ENCODE data around the gene PRRG1. TPM values are rescaled to one million over a fixed set of nuclear protein-coding genes. Genes with fewer than 3 reads are reported as not detected.

PRRG1 gene
- total RNA-seq, 1 experiment from 2014 or later = 8.6 TPM

- TF ChIP-seq SIN3A (IDR thresholded peaks at IDR 0.05; ENCODE audit: borderline replicate concordance, insufficient read depth, low read depth, low read length) = no peak
- TF ChIP-seq TCF7L2 (IDR thresholded peaks at IDR 0.05; ENCODE audit: low read depth, low read length) = no peak
- no peak for TF ChIP-seq REST (IDR thresholded peaks at IDR 0.05; ENCODE audit: insufficient read depth in 1 of 2, low read depth in 2 of 2, low read length in 1 of 2)
- TF ChIP-seq POLR2AphosphoS5 (IDR thresholded peaks at IDR 0.05; ENCODE audit: low read depth, low read length) = no peak
- TF ChIP-seq CTCF (IDR thresholded peaks at IDR 0.05) = no peak
Measured at GRCh38 chrX:37320541-37321203, 28.5 kb upstream of the PRRG1 start.

DNA sequence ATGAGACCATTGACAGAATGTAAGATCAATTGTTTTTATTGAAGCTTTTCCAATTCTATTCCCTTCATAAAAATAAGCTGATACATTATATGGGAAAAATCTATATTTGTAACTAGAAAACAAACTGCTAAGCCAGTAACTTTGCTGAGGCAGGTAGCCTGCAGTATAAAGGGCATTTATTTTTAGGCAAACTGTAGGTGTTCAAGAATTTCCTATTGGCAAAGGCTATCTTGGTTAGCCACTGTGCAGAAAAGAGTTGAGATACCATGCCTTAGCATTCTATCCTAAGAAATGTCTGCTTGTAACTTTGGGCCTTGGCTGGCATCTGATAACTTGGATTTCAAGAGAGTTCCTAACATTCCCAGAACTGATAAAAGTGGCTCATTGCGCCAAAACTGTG, 18.5 kb upstream of the PRRG1 start:
- H3K9me3 ChIP-seq (ENCODE audit: control insufficient read depth, insufficient read depth, low read depth, low read length) = no peaks in the 10 kb centered on the region
- TF ChIP-seq CTCF (IDR thresholded peaks at IDR 0.05) = no peak
- intact Hi-C loops (cut with micrococcal nuclease; ENCODE audit: unreplicated experiment) = no loop called here
- no peak for DNase-seq (ENCODE audit: low read depth, low spot score)
- ATAC-seq = no peak
- in situ Hi-C loops (cut with HindIII; ENCODE audit: low pct_unique_long_range_greater_than_20kb, low sequenced_read_pairs) = no loop called here
- H3K27ac ChIP-seq (ENCODE audit: low read length) = no peak overlapping the region
- CTCF ChIA-PET = no interaction called here
- no peaks in the 10 kb centered on the region for H3K4me1 ChIP-seq (ENCODE audit: control insufficient read depth, insufficient read depth, low read length)
- POLR2A ChIA-PET = no interaction called here
- H3K36me3 ChIP-seq (ENCODE audit: control insufficient read depth, insufficient read depth, low read length) = no peaks in the 10 kb centered on the region
- no peaks in the 10 kb centered on the region for H3K27me3 ChIP-seq (ENCODE audit: control insufficient read depth, insufficient read depth, low read length)
- H3K4me3 ChIP-seq (ENCODE audit: low read depth in 2 of 2, low read length in 2 of 2) = no peak overlapping the region
- no TSS peak for BruUV-seq (replicated peaks)

More at GRCh38 chrX:37320541-37321203, 28.5 kb upstream of the PRRG1 start:
- H3K27me3 ChIP-seq (ENCODE audit: control insufficient read depth, insufficient read depth, low read length) = no peaks in the 10 kb centered on the region
- ChIA-PET POLR2A (no interaction called here), CTCF (no interaction called here)
- no peak overlapping the region for H3K27ac ChIP-seq (ENCODE audit: low read length)
- in situ Hi-C loops (cut with HindIII; ENCODE audit: low pct_unique_long_range_greater_than_20kb, low sequenced_read_pairs) = no loop called here
- DNase-seq (ENCODE audit: low read depth, low spot score) = no peak
- no peaks in the 10 kb centered on the region for H3K4me1 ChIP-seq (ENCODE audit: control insufficient read depth, insufficient read depth, low read length)
- H3K9me3 ChIP-seq (ENCODE audit: control insufficient read depth, insufficient read depth, low read depth, low read length) = no peaks in the 10 kb centered on the region
- intact Hi-C loops (cut with micrococcal nuclease; ENCODE audit: unreplicated experiment) = no loop called here
- BruUV-seq (replicated peaks) = no TSS peak
- H3K36me3 ChIP-seq (ENCODE audit: control insufficient read depth, insufficient read depth, low read length) = no peaks in the 10 kb centered on the region
- H3K4me3 ChIP-seq (ENCODE audit: low read depth in 2 of 2, low read length in 2 of 2) = no peak overlapping the region
- ATAC-seq = no peak
